ENCODE data around the gene SLC6A19. TPM values are rescaled to one million over a fixed set of nuclear protein-coding genes. Genes with fewer than 3 reads are reported as not detected.

The SLC6A19 gene
- total RNA-seq, 4 donors from 2014 or later: not detected

DNA sequence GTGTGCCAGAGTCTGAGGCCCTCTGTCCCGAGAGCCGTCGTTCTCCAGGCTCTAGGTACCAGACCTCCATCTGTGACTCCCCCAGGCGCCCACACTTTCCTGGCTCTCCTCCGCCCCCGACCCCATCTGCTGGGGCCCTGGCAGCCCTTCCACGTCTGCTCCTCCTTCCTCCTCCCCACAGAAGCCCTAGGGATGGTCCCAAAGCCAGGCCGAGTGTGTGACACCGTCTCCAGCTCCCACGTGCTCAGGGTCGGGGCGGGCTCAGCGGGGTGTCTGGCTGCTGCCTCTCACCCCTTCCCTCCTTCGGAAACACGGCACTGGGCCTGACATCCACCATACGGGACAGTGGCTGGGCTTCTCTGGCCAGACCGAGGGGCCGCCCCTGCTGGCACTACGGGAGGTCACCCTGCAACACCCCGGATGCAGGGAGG is 20.5 kb upstream of the SLC6A19 start:
- no peak for ATAC-seq (ENCODE audit: low FRiP score)
- DNase-seq (ENCODE audit: low spot score): no peak
- no peak for TF ChIP-seq CTCF (IDR thresholded peaks at IDR 0.05)

DNA sequence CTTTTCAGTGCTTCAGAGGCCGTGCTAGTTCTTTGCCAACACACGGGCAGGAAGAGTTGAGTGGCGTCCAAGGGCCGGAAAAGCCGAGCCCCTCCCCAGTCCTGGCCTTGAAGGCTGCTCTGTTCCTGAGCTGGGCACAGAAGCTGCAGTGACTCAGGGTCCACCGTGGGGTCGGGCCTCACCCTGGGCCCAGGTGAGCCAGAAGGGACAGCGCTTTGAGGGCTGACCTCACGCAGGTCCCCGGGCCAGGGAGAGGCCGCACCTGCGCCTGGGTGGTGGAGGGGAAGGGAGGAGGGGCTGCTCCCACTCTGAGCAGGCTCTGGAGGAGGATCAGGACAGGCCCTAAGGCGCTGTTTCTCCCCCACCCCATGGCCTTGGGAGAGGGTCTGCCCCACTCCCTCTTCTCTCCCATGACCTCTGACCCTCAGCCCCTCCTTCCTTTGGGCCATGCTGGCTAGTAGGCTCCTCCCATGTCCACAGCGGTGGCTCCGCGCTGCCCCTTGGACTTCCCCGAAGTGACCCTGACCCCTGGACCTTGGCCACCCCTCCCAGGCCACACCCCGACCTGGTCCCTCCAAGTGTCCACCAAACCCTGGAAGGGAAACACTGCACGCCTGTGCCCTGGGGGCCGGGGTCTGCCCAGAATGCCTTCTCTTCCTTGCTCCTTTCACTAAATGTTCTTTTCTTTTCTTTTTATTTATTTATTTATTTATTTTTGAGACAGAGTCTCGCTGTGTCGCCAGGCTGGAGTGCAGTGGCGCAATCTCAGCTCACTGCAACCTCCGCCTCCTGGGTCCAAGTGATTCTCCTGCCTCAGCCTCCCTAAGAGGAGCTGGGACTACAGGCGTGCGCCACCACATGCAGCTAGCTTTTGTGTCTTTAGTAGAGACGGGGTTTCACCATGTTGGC is 19.7 kb upstream of the SLC6A19 start:
- no peak for DNase-seq (ENCODE audit: low spot score)
- TF ChIP-seq CTCF (IDR thresholded peaks at IDR 0.05): no peak
- no peak for ATAC-seq (ENCODE audit: low FRiP score)

DNA sequence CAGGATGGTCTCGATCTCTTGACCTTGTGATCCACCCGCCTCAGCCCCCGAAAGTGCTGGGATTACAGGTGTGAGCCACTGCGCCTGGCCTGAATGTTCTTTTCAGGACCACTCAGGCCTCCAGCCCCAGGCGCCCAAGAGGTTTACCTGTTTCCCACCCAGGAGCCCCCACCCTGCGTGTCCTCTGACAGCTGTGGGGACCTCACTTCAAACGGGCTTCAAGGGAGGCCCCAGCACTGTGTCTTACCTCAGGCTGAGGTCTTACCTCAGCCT is 19.1 kb upstream of the SLC6A19 start:
- DNase-seq (ENCODE audit: low spot score) (no peak), ATAC-seq (ENCODE audit: low FRiP score) (no peak)
- TF ChIP-seq CTCF (IDR thresholded peaks at IDR 0.05): no peak

GRCh38 chr5:1182633-1183423 is 18.6 kb upstream of the SLC6A19 start:
- no peak for TF ChIP-seq CTCF (IDR thresholded peaks at IDR 0.05)
- DNase-seq (ENCODE audit: low spot score) (no peak), ATAC-seq (ENCODE audit: low FRiP score) (no peak)

GRCh38 chr5:1183424-1184162 is 17.8 kb upstream of the SLC6A19 start:
- ATAC-seq (ENCODE audit: low FRiP score) (no peak), DNase-seq (ENCODE audit: low spot score) (no peak)
- TF ChIP-seq CTCF (IDR thresholded peaks at IDR 0.05): no peak

GRCh38 chr5:1184163-1184470 is 17.3 kb upstream of the SLC6A19 start:
- no peak for ATAC-seq (ENCODE audit: low FRiP score)
- TF ChIP-seq CTCF (IDR thresholded peaks at IDR 0.05): no peak
- DNase-seq (ENCODE audit: low spot score): no peak
